Endothelial cell of umbilical vein (primary cell): ENCODE results near the gene ZNF264. TPM values are rescaled to one million over a fixed set of nuclear protein-coding genes. Genes with fewer than 3 reads are reported as not detected.

ENCODE experiments used
- BruUV-seq: library from RNA; stranded (reverse); fragments of 400-500 nt; replicated peaks from 2 replicates; lab custom pipeline; 2021; lab: Mats Ljungman, UMichigan
- CTCF ChIA-PET: fragments of 300-600, 350-600 bp; sonication (Branson Sonifier 250); formaldehyde crosslinking; loops from one replicate; lab custom pipeline; 2021; ENCODE audit warnings: antibody characterized with exemption, inconsistent platforms; lab: Charles Lee
- POLR2A ChIA-PET: fragments of 300-600, 350-600 bp; sonication (Branson Sonifier 250); formaldehyde crosslinking; loops from one replicate; lab custom pipeline; 2021; ENCODE audit warnings: antibody characterized with exemption, inconsistent platforms; lab: Charles Lee
- DNase-seq: peaks from one replicate; pipeline ENCODE4 v3.0.0-alpha.2; 2011; ENCODE audit warnings: low read depth, low spot score
- FAIRE-seq: peaks from 2 replicates; lab custom pipeline; 2011; peaks lifted over from hg19 to GRCh38; lab: Jason Lieb, UNC
- H2AFZ ChIP-seq: 2 replicates; pipeline ENCODE4 v1.6.0; 2012; ENCODE audit warnings: low read depth, low read length, control low read depth, inconsistent platforms
- H3K27ac ChIP-seq: 2 replicates; pipeline ENCODE4 v1.5.1; 2011; ENCODE audit warnings: low read depth, mild to moderate bottlenecking, control low read depth, low read length, moderate library complexity; ENCODE audit not compliant: insufficient read depth
- H3K27me3 ChIP-seq, 2 experiments: 2 replicates each; pipeline versions ENCODE4 v1.6.0 to v1.6.1; 2011; ENCODE audit warnings: low read length in 2 of 2, mixed read lengths in 1 of 2; ENCODE audit not compliant: control insufficient read depth in 2 of 2, insufficient read depth in 2 of 2
- H3K36me3 ChIP-seq, 2 experiments: 2 replicates in 1 of 2; 3 replicates in 1 of 2; pipeline ENCODE4 v1.5.1; 2011; ENCODE audit warnings: low read length in 2 of 2, mild to moderate bottlenecking in 1 of 2, moderate library complexity in 1 of 2; ENCODE audit not compliant: control insufficient read depth in 2 of 2, insufficient read depth in 2 of 2; ENCODE audit errors: extremely low read depth in 1 of 2
- H3K4me1 ChIP-seq: 3 replicates; pipeline ENCODE4 v1.5.1; 2011; ENCODE audit warnings: mild to moderate bottlenecking, low read length; ENCODE audit not compliant: control insufficient read depth, insufficient read depth; ENCODE audit errors: extremely low read depth
- H3K4me2 ChIP-seq: 2 replicates; pipeline ENCODE4 v1.6.1; 2011; ENCODE audit warnings: low read length, control low read depth, mixed read lengths; ENCODE audit not compliant: insufficient read depth
- H3K4me3 ChIP-seq, 3 experiments: fragments of 200-600 bp in 1 of 3; sonication (generic), shearing (Covaris generic) in 1 of 3; replicated peaks in 1 of 3; 2 replicates each; pipeline ENCODE4 v1.5.1; 2011 to 2016; ENCODE audit warnings: control low read depth in 3 of 3, low read length in 3 of 3, mild to moderate bottlenecking in 2 of 3, inconsistent platforms in 1 of 3, low read depth in 1 of 3, moderate library complexity in 1 of 3; ENCODE audit not compliant: insufficient read depth in 1 of 3
- H3K79me2 ChIP-seq: 2 replicates; pipeline ENCODE4 v1.6.0; 2012; ENCODE audit warnings: low read length, inconsistent platforms; ENCODE audit not compliant: control insufficient read depth, insufficient read depth
- H3K9ac ChIP-seq: replicated peaks from 2 replicates; pipeline ENCODE3; 2011; ENCODE audit warnings: low read length, control low read depth; ENCODE audit not compliant: insufficient read depth; ENCODE audit errors: extremely low read depth
- H3K9me1 ChIP-seq: replicated peaks from 3 replicates; pipeline ENCODE4 v1.6.0; 2011; ENCODE audit warnings: mild to moderate bottlenecking, low read length; ENCODE audit not compliant: control insufficient read depth, insufficient read depth; ENCODE audit errors: extremely low read depth
- H3K9me3 ChIP-seq: replicated peaks from 2 replicates; pipeline ENCODE4 v1.5.1; 2012; ENCODE audit warnings: low read length, inconsistent platforms; ENCODE audit not compliant: control insufficient read depth, insufficient read depth
- H4K20me1 ChIP-seq: replicated peaks from 2 replicates; pipeline ENCODE3; 2011; ENCODE audit warnings: mild to moderate bottlenecking, low read length; ENCODE audit not compliant: control insufficient read depth, insufficient read depth; ENCODE audit errors: extremely low read depth
- EZH2 ChIP-seq: IDR thresholded peaks from 2 replicates; pipeline ENCODE4 v1.6.1; 2012; ENCODE audit warnings: borderline replicate concordance, low read depth, mild to moderate bottlenecking, moderate library complexity, low read length, inconsistent platforms; ENCODE audit not compliant: severe bottlenecking
- FOS ChIP-seq: IDR thresholded peaks from 2 replicates; pipeline ENCODE4 v1.6.1; 2011; ENCODE audit warnings: mild to moderate bottlenecking, low read length, moderate library complexity, borderline replicate concordance; ENCODE audit not compliant: insufficient read depth
- GATA2 ChIP-seq: IDR thresholded peaks from 2 replicates; pipeline ENCODE4 v1.7.0; 2011; ENCODE audit warnings: low read depth, mild to moderate bottlenecking, moderate library complexity, mixed read lengths, low read length; ENCODE audit not compliant: insufficient read length, insufficient read depth
- JUN ChIP-seq: IDR thresholded peaks from 2 replicates; pipeline ENCODE4 v1.6.1; 2011; ENCODE audit warnings: borderline replicate concordance, low read depth; ENCODE audit not compliant: insufficient read length, insufficient read depth
- MYC ChIP-seq: IDR thresholded peaks from one replicate; pipeline ENCODE4 v1.6.1; 2011; ENCODE audit warnings: mild to moderate bottlenecking, low read depth, low read length
- POLR2A ChIP-seq: IDR thresholded peaks from 2 replicates; pipeline ENCODE4 v1.6.1; 2012; ENCODE audit warnings: low read depth, mild to moderate bottlenecking, control low read depth, low read length
- POLR2AphosphoS5 ChIP-seq: IDR thresholded peaks from 2 replicates; pipeline ENCODE4 v1.6.1; 2012; ENCODE audit warnings: low read depth, mild to moderate bottlenecking, control low read depth, low read length, moderate library complexity; ENCODE audit not compliant: insufficient read depth
- dilution Hi-C: fragments of 300-500 bp; cut with MboI; formaldehyde crosslinking; loops from one replicate; pipeline ENCODE4 v1.15.0; 2019; ENCODE audit warnings: low sequenced_read_pairs; ENCODE audit not compliant: extremely low pct_ligation_motif_present
- intact Hi-C: fragments of 100-400 bp; cut with micrococcal nuclease; formaldehyde crosslinking; loops from one replicate; pipeline ENCODE4 v1.10.0; 2022
- polyA plus RNA-seq, 4 experiments: library from polyadenylated mRNA; depleted of rRNA in 3 of 4; stranded (reverse) in 3 of 4; unstranded in 1 of 4; fragments of >200 nt; gene quantifications; 2 replicates each; pipeline versions ENCODE4 v1.2.1 to v1.2.3, GENCODE V29; 2011 to 2012; ENCODE audit warnings: missing spikeins in 1 of 4
- total RNA-seq: library from RNA; stranded (reverse); gene quantifications from 2 replicates; pipeline ENCODE4 v1.2.3, GENCODE V29; 2021
- TF ChIP-seq, protein P1 (sequence below), 2 donors: IDR thresholded peaks; 1 replicate in 1 of 2; 2 replicates in 1 of 2; pipeline ENCODE4 v1.5.1; 2011; ENCODE audit warnings: low read length in 2 of 2, mild to moderate bottlenecking in 2 of 2, moderate library complexity in 2 of 2, control low read depth in 1 of 2, inconsistent platforms in 1 of 2, low read depth in 1 of 2; ENCODE audit not compliant: insufficient read depth in 1 of 2; ENCODE audit errors: extremely low read depth in 1 of 2
- TF ChIP-seq, protein P2 (sequence below): IDR thresholded peaks from 2 replicates; pipeline ENCODE4 v1.6.1; 2011; ENCODE audit not compliant: insufficient read depth, insufficient read length

Gene ZNF264
- total and polyA plus RNA-seq, 2 donors (not counting 3 experiments of a cell fraction or from before 2014, with no cell fraction given), result 4.4 to 20.5 TPM

DNA sequence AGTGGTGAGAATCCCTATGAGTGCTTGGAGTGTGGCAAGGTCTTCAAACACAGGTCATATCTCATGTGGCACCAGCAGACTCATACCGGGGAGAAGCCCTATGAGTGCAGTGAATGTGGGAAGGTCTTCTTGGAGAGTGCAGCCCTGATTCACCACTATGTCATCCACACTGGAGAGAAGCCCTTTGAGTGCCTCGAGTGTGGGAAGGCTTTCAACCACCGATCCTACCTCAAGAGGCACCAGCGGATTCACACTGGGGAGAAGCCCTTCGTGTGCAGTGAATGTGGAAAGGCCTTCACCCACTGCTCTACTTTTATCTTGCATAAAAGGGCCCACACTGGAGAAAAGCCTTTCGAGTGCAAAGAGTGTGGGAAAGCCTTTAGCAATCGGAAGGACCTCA lies 20.8 kb downstream of the ZNF264 start:
- Histone ChIP-seq H3K4me3 (no peak overlapping the region), H3K4me1 (no peaks in the 10 kb centered on the region), H4K20me1 (no peaks in the 10 kb centered on the region), H3K79me2 (peaks cover 2% of the 10 kb centered on the region), H3K9ac (no peak overlapping the region), H3K27ac (no peak overlapping the region), H3K27me3 (no peaks in the 10 kb centered on the region), H3K9me3 (peaks cover 2% of the 10 kb centered on the region), H2AFZ (no peak overlapping the region), H3K4me2 (no peak overlapping the region), H3K36me3 (peaks cover 5 to 33% of the 10 kb centered on the region in 2 experiments), H3K9me1 (no peaks in the 10 kb centered on the region)
- FAIRE-seq (no peak), DNase-seq (no peak)
- no TSS peak for BruUV-seq
- TF ChIP-seq EZH2, result no peak
- TF ChIP-seq POLR2A, result no peak
- TF ChIP-seq JUN, result no peak
- TF ChIP-seq MYC, result no peak
- TF ChIP-seq, protein P1, sequence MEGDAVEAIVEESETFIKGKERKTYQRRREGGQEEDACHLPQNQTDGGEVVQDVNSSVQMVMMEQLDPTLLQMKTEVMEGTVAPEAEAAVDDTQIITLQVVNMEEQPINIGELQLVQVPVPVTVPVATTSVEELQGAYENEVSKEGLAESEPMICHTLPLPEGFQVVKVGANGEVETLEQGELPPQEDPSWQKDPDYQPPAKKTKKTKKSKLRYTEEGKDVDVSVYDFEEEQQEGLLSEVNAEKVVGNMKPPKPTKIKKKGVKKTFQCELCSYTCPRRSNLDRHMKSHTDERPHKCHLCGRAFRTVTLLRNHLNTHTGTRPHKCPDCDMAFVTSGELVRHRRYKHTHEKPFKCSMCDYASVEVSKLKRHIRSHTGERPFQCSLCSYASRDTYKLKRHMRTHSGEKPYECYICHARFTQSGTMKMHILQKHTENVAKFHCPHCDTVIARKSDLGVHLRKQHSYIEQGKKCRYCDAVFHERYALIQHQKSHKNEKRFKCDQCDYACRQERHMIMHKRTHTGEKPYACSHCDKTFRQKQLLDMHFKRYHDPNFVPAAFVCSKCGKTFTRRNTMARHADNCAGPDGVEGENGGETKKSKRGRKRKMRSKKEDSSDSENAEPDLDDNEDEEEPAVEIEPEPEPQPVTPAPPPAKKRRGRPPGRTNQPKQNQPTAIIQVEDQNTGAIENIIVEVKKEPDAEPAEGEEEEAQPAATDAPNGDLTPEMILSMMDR (IDR thresholded peaks at IDR 0.05; ENCODE audit: extremely low read depth in 1 of 2, insufficient read depth in 1 of 2, low read depth in 1 of 2, low read length in 2 of 2), result no peak
- no peak for TF ChIP-seq POLR2AphosphoS5
- TF ChIP-seq, protein P2, sequence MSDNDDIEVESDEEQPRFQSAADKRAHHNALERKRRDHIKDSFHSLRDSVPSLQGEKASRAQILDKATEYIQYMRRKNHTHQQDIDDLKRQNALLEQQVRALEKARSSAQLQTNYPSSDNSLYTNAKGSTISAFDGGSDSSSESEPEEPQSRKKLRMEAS, result no peak
- TF ChIP-seq GATA2, result no peak
- no peak for TF ChIP-seq FOS
- intact Hi-C loops, result no loop called here
- ChIA-PET POLR2A (no interaction called here), CTCF (no interaction called here)
- dilution Hi-C loops, result no loop called here
